SK-N-SH (cell line): ENCODE data around the gene MTCH2. TPM values are rescaled to one million over a fixed set of nuclear protein-coding genes. Genes with fewer than 3 reads are reported as not detected.
"Not testable (repeated sequence)": the region's sequence is repeated elsewhere in the genome, so short reads cannot be mapped to it uniquely, and the experiment has no call there.

Source experiments
- CTCF ChIA-PET: fragments of 300-600, 350-600 bp; formaldehyde crosslinking; extraction: SDS; loops from one replicate; lab custom pipeline; 2021; lab: Yijun Ruan, JAX
- POLR2A ChIA-PET: fragments of 350-600 bp; sonication (Branson Sonifier 250); formaldehyde crosslinking; extraction: SDS; loops from one replicate; lab custom pipeline; 2020; ENCODE audit warnings: antibody characterized with exemption, inconsistent platforms; lab: Yijun Ruan, JAX
- DNase-seq: peaks from one replicate; pipeline ENCODE4 v3.0.0; 2012
- H2AFZ ChIP-seq: fragments of 200-600 bp; sonication (generic); 2 replicates; pipeline ENCODE4 v1.8.1; 2016; ENCODE audit warnings: antibody characterized with exemption, mild to moderate bottlenecking, low read depth
- H3F3A ChIP-seq: fragments of 200-600 bp; sonication (generic); replicated peaks from 2 replicates; pipeline ENCODE3; 2016; ENCODE audit warnings: antibody characterized with exemption, mild to moderate bottlenecking; ENCODE audit not compliant: insufficient read depth
- H3K27ac ChIP-seq, 2 experiments: fragments of 200-500 bp in 1 of 2; fragments of 200-600 bp in 1 of 2; sonication (Bioruptor generic) in 1 of 2; sonication (generic), shearing (Covaris generic) in 1 of 2; 2 replicates each; pipeline versions ENCODE4 v1.5.1 to v1.6.1; 2014 to 2016; ENCODE audit warnings: low read depth in 2 of 2, inconsistent platforms in 1 of 2, low read length in 1 of 2, mild to moderate bottlenecking in 1 of 2, mixed read lengths in 1 of 2
- H3K27me3 ChIP-seq: fragments of 200-600 bp; sonication (generic), shearing (Covaris generic); 2 replicates; pipeline ENCODE4 v1.6.1; 2016; ENCODE audit warnings: mixed run types; ENCODE audit not compliant: insufficient read depth
- H3K36me3 ChIP-seq, 2 experiments: fragments of 200-500 bp in 1 of 2; fragments of 200-600 bp in 1 of 2; sonication (Bioruptor generic) in 1 of 2; sonication (generic) in 1 of 2; replicated peaks in 1 of 2; 2 replicates each; pipeline versions ENCODE3 to v1.5.1; 2014 to 2016; ENCODE audit warnings: low read length in 1 of 2, mild to moderate bottlenecking in 1 of 2; ENCODE audit not compliant: insufficient read depth in 2 of 2, control insufficient read depth in 1 of 2
- H3K4me1 ChIP-seq, 2 experiments: fragments of 200-500 bp in 1 of 2; fragments of 200-600 bp in 1 of 2; sonication (Bioruptor generic) in 1 of 2; sonication (generic), shearing (Covaris generic) in 1 of 2; 2 replicates each; pipeline versions ENCODE4 v1.5.1 to v1.6.1; 2014 to 2016; ENCODE audit warnings: low read depth in 1 of 2, low read length in 1 of 2, mixed run types in 1 of 2; ENCODE audit not compliant: insufficient read depth in 2 of 2, control insufficient read depth in 1 of 2
- H3K4me2 ChIP-seq: fragments of 200-600 bp; sonication (generic), shearing (Covaris generic); 2 replicates; pipeline ENCODE4 v1.6.1; 2017; ENCODE audit warnings: mixed run types
- H3K4me3 ChIP-seq, 2 experiments: fragments of 200-500 bp in 1 of 2; fragments of 200-600 bp in 1 of 2; sonication (Bioruptor generic) in 1 of 2; sonication (generic), shearing (Covaris generic) in 1 of 2; 2 replicates each; pipeline versions ENCODE4 v1.5.1 to v1.8.1; 2014 to 2016; ENCODE audit warnings: low read depth in 2 of 2, inconsistent platforms in 1 of 2, low read length in 1 of 2, mild to moderate bottlenecking in 1 of 2, mixed read lengths in 1 of 2, moderate library complexity in 1 of 2
- H3K79me2 ChIP-seq: fragments of 200-600 bp; sonication (generic); 2 replicates; pipeline ENCODE4 v1.8.1; 2017; ENCODE audit warnings: mild to moderate bottlenecking; ENCODE audit not compliant: insufficient read depth
- H3K9ac ChIP-seq: fragments of 200-600 bp; sonication (generic); 2 replicates; pipeline ENCODE4 v1.6.1; 2017; ENCODE audit warnings: mixed run types
- H3K9me2 ChIP-seq: fragments of 200-600 bp; sonication (generic); 2 replicates; pipeline ENCODE4 v1.6.1; 2017; ENCODE audit warnings: mixed run types
- H3K9me3 ChIP-seq: fragments of 200-600 bp; sonication (generic); 2 replicates; pipeline ENCODE4 v1.6.1; 2017; ENCODE audit warnings: mixed run types, mild to moderate bottlenecking, moderate library complexity
- H4K20me1 ChIP-seq: fragments of 200-600 bp; sonication (generic); 2 replicates; pipeline ENCODE4 v1.6.1; 2017; ENCODE audit warnings: mild to moderate bottlenecking, mixed run types; ENCODE audit not compliant: insufficient read depth
- EZH2phosphoT487 ChIP-seq: fragments of 200-600 bp; sonication (generic); IDR thresholded peaks from 2 replicates; pipeline ENCODE4 v1.6.1; 2017; ENCODE audit warnings: low read depth, mixed run types, mild to moderate bottlenecking, antibody characterized with exemption, moderate library complexity, borderline replicate concordance
- JUND ChIP-seq: IDR thresholded peaks from 2 replicates; pipeline ENCODE4 v1.4.0; 2012
- MXI1 ChIP-seq: IDR thresholded peaks from 2 replicates; pipeline ENCODE4 v1.6.1; 2012; ENCODE audit warnings: mild to moderate bottlenecking, low read depth, low read length, improper control_type of control experiment
- RFX5 ChIP-seq: IDR thresholded peaks from 2 replicates; pipeline ENCODE4 v1.6.1; 2012; ENCODE audit warnings: mild to moderate bottlenecking, improper control_type of control experiment, low read length
- RXRA ChIP-seq: IDR thresholded peaks from 2 replicates; pipeline ENCODE4 v1.4.0; 2012; ENCODE audit warnings: low read depth, mild to moderate bottlenecking, borderline replicate concordance
- SMC3 ChIP-seq: IDR thresholded peaks from 2 replicates; pipeline ENCODE4 v1.6.1; 2012; ENCODE audit warnings: low read depth, low read length, improper control_type of control experiment
- WGBS: methylation state at CpG from one replicate; pipeline ENCODE4 v1.1.6; 2017; ENCODE audit warnings: low lambda C conversion rate; 5-methylcytosine and 5-hydroxymethylcytosine counted together
- polyA plus RNA-seq, 3 experiments: library from polyadenylated mRNA; depleted of rRNA; stranded (reverse); fragments of >200 nt; gene quantifications; 2 replicates each; pipeline ENCODE4 v1.2.3, GENCODE V29; 2012
- TF ChIP-seq, protein P1 (sequence below): IDR thresholded peaks from 2 replicates; pipeline ENCODE4 v1.4.0; 2012; ENCODE audit warnings: low read depth, borderline replicate concordance

MTCH2 gene
- polyA plus RNA-seq, 1 of the 3 experiments (the other 2 are of a cell fraction) = 132 TPM

- H3K4me3 ChIP-seq = peak overlapping the region; percentile 76 to 99
- H3F3A ChIP-seq = no peaks in the 10 kb centered on the region
- WGBS = 6% methylated on average over 13 of the region's 14 CpGs
- H3K9me2 ChIP-seq = no peaks in the 10 kb centered on the region
- H2AFZ ChIP-seq = peak overlapping the region; percentile 95
- H3K4me2 ChIP-seq = peak overlapping the region; percentile 83
- H3K36me3 ChIP-seq = peaks cover 13 to 23% of the 10 kb centered on the region in 2 experiments
- H3K4me1 ChIP-seq = peaks cover 0 to 19% of the 10 kb centered on the region in 2 experiments; a peak in 3 of 4 replicates
- peak; percentile 23 for DNase-seq
- TF ChIP-seq RFX5 (no peak), MXI1 (peak; percentile 86), EZH2phosphoT487 (no peak), JUND (no peak), RXRA (no peak), SMC3 (no peak)
- TF ChIP-seq, protein P1, sequence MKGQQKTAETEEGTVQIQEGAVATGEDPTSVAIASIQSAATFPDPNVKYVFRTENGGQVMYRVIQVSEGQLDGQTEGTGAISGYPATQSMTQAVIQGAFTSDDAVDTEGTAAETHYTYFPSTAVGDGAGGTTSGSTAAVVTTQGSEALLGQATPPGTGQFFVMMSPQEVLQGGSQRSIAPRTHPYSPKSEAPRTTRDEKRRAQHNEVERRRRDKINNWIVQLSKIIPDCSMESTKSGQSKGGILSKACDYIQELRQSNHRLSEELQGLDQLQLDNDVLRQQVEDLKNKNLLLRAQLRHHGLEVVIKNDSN = no peak
- no peaks in the 10 kb centered on the region for H3K9me3 ChIP-seq
- peaks cover 39% of the 10 kb centered on the region for H3K79me2 ChIP-seq
- H3K27me3 ChIP-seq = no peaks in the 10 kb centered on the region
- peak overlapping the region; percentile 85 to 86 for H3K27ac ChIP-seq
- POLR2A ChIA-PET = no interaction called here
- no peaks in the 10 kb centered on the region for H4K20me1 ChIP-seq
- peak overlapping the region; percentile 95 for H3K9ac ChIP-seq
- CTCF ChIA-PET = no interaction called here
These were observed 710 bp downstream of the MTCH2 start for GRCh38 chr11:47641600-47642098.

- H4K20me1 ChIP-seq, H3K27me3 ChIP-seq, DNase-seq, H3K27ac ChIP-seq, H3K9ac ChIP-seq, POLR2A ChIA-PET, H3K9me2 ChIP-seq, CTCF ChIA-PET, H2AFZ ChIP-seq, H3K9me3 ChIP-seq, H3F3A ChIP-seq: not testable (repeated sequence)
- WGBS = 97% methylated on average over 6 of the region's 6 CpGs
- Histone ChIP-seq H3K4me1 (peaks cover 0 to 19% of the 10 kb centered on the region in 2 experiments; a peak in 3 of 4 replicates), H3K79me2 (peaks cover 39% of the 10 kb centered on the region), H3K4me2 (peak overlapping the region; percentile 83; the same call in 1 of the 2 replicates), H3K36me3 (peaks cover 13 to 29% of the 10 kb centered on the region in 2 experiments), H3K4me3 (peak overlapping the region in 1 of 2 experiments; percentile 99; a peak in 1 of 4 replicates)
These were observed 1.9 kb downstream of the MTCH2 start for GRCh38 chr11:47640506-47640905.

GRCh38 chr11:47636331-47636730, 6.0 kb downstream of the MTCH2 start:
- POLR2A ChIA-PET, H3K9ac ChIP-seq, H3K27me3 ChIP-seq, H3K9me3 ChIP-seq, H3K27ac ChIP-seq, DNase-seq, H3K9me2 ChIP-seq, H3K4me1 ChIP-seq, H3K4me3 ChIP-seq, H4K20me1 ChIP-seq, H3F3A ChIP-seq, H3K4me2 ChIP-seq, H2AFZ ChIP-seq, CTCF ChIA-PET: not testable (repeated sequence)
- 94% methylated on average over 11 of the region's 11 CpGs for WGBS
- Histone ChIP-seq H3K79me2 (peaks cover 30% of the 10 kb centered on the region), H3K36me3 (peaks cover 27 to 60% of the 10 kb centered on the region in 2 experiments)
